ENCODE measurements around the gene TRAPPC3L.

Gene TRAPPC3L

DNA sequence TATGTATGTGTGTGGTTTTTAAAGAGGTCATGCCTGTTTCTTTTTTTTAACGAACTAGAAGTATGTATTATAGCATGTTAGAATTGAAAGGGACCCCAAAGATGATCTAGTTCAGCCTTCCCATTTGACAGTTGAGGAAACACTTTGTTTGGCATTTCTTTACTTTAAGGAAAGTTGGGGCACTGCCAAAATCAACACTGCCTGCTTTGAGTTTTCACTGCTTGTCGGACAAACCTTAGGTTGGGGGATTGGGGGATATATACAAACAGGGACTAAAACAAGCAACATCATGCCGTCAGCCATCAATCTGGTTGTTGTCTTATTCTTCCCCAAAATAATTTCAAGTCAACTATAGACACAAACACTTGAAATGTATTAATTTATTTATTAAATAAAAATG lies 98.4 kb downstream of the TRAPPC3L start:
- TF ChIP-seq, protein P1, sequence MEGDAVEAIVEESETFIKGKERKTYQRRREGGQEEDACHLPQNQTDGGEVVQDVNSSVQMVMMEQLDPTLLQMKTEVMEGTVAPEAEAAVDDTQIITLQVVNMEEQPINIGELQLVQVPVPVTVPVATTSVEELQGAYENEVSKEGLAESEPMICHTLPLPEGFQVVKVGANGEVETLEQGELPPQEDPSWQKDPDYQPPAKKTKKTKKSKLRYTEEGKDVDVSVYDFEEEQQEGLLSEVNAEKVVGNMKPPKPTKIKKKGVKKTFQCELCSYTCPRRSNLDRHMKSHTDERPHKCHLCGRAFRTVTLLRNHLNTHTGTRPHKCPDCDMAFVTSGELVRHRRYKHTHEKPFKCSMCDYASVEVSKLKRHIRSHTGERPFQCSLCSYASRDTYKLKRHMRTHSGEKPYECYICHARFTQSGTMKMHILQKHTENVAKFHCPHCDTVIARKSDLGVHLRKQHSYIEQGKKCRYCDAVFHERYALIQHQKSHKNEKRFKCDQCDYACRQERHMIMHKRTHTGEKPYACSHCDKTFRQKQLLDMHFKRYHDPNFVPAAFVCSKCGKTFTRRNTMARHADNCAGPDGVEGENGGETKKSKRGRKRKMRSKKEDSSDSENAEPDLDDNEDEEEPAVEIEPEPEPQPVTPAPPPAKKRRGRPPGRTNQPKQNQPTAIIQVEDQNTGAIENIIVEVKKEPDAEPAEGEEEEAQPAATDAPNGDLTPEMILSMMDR (IDR thresholded peaks at IDR 0.05; ENCODE audit: borderline replicate concordance, insufficient read depth, low read depth, low read length), result no peak
- H3K4me3 ChIP-seq (ENCODE audit: low read depth, low read length), result no peak overlapping the region

DNA sequence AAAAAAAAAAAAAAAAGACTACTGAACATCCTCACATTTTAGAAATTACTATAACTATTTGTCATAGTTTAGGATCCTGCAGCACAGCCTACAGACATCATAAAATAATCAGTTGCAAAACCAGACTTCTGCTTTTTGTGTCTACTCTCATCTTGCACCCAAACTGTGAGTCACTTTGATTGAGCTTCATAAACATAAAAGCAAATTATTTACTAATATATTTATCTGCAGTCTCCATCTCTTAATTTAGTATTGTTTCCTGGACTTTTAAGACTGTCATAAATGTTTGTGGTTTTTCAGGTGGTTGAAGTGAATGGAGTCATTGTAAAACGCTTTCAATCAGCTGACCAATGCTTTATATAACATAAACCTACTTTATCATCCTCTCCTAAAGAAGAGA lies 99.1 kb downstream of the TRAPPC3L start:
- TF ChIP-seq, protein P1 (IDR thresholded peaks at IDR 0.05; ENCODE audit: borderline replicate concordance, insufficient read depth, low read depth, low read length), result no peak
- no peak overlapping the region for H3K4me3 ChIP-seq (ENCODE audit: low read depth, low read length)

DNA sequence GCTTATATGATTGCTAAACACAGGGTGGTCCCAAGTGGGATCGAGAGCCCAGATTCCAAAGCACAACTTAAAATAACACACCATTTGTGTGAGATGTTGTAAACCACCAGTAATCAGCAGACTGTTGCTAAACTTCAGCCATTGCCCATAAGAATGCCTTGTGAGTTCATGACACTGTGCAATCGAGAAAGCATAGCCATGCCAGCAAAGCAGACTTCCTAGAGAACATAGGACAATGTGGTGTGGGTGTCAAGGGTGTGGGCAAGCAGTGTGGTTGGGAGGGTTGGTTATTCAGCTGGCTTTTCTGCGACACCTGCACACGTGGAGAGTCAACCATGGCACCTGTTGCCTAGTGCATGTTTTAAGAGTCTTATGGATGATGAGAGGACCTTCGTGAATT lies 100.4 kb downstream of the TRAPPC3L start:
- TF ChIP-seq, protein P1 (IDR thresholded peaks at IDR 0.05; ENCODE audit: borderline replicate concordance, insufficient read depth, low read depth, low read length), result no peak
- no peak overlapping the region for H3K4me3 ChIP-seq (ENCODE audit: low read depth, low read length)

All from GM12875 (cell line).